Measurements from ENCODE around the gene LZTS2. TPM values are rescaled to one million over a fixed set of nuclear protein-coding genes. Genes with fewer than 3 reads are reported as not detected.

The LZTS2 gene
- total and polyA plus RNA-seq, 10 of the 15 experiments (the other 5 are each of a cell fraction or from before 2014, with no cell fraction given): 0.08 to 13.4 (median 7.2) TPM

DNA sequence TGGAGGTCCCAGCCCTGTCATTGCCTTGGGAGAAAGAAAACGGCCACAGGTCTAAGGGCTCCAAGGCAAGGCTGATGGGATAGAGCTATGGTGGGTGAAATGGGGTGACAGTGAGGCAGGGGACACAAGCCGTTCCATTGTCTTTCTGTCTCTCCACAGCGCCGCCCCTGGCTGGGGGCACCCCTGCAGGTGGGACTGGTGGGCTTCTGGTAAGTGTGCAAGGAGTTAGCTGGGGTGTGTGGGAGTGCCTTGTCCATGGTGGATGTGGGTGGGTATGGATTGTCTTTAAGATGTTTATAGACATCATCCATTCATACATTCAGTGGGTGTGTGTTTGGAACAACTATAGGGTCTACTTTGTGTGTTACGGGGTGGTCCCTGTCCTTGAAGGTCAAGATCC is 38.9 kb downstream of the LZTS2 start:
- TF ChIP-seq, protein P1, sequence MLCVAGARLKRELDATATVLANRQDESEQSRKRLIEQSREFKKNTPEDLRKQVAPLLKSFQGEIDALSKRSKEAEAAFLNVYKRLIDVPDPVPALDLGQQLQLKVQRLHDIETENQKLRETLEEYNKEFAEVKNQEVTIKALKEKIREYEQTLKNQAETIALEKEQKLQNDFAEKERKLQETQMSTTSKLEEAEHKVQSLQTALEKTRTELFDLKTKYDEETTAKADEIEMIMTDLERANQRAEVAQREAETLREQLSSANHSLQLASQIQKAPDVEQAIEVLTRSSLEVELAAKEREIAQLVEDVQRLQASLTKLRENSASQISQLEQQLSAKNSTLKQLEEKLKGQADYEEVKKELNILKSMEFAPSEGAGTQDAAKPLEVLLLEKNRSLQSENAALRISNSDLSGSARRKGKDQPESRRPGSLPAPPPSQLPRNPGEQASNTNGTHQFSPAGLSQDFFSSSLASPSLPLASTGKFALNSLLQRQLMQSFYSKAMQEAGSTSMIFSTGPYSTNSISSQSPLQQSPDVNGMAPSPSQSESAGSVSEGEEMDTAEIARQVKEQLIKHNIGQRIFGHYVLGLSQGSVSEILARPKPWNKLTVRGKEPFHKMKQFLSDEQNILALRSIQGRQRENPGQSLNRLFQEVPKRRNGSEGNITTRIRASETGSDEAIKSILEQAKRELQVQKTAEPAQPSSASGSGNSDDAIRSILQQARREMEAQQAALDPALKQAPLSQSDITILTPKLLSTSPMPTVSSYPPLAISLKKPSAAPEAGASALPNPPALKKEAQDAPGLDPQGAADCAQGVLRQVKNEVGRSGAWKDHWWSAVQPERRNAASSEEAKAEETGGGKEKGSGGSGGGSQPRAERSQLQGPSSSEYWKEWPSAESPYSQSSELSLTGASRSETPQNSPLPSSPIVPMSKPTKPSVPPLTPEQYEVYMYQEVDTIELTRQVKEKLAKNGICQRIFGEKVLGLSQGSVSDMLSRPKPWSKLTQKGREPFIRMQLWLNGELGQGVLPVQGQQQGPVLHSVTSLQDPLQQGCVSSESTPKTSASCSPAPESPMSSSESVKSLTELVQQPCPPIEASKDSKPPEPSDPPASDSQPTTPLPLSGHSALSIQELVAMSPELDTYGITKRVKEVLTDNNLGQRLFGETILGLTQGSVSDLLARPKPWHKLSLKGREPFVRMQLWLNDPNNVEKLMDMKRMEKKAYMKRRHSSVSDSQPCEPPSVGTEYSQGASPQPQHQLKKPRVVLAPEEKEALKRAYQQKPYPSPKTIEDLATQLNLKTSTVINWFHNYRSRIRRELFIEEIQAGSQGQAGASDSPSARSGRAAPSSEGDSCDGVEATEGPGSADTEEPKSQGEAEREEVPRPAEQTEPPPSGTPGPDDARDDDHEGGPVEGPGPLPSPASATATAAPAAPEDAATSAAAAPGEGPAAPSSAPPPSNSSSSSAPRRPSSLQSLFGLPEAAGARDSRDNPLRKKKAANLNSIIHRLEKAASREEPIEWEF (IDR thresholded peaks at IDR 0.05; ENCODE audit: insufficient replicate concordance, low read depth, low read length): no peak
- TF ChIP-seq, protein P2, sequence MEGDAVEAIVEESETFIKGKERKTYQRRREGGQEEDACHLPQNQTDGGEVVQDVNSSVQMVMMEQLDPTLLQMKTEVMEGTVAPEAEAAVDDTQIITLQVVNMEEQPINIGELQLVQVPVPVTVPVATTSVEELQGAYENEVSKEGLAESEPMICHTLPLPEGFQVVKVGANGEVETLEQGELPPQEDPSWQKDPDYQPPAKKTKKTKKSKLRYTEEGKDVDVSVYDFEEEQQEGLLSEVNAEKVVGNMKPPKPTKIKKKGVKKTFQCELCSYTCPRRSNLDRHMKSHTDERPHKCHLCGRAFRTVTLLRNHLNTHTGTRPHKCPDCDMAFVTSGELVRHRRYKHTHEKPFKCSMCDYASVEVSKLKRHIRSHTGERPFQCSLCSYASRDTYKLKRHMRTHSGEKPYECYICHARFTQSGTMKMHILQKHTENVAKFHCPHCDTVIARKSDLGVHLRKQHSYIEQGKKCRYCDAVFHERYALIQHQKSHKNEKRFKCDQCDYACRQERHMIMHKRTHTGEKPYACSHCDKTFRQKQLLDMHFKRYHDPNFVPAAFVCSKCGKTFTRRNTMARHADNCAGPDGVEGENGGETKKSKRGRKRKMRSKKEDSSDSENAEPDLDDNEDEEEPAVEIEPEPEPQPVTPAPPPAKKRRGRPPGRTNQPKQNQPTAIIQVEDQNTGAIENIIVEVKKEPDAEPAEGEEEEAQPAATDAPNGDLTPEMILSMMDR (IDR thresholded peaks at IDR 0.05 in 2 of 3, conservative IDR thresholded peaks at IDR 0.05 in 1 of 3; ENCODE audit: control insufficient read depth in 2 of 3, extremely low read depth in 1 of 3, insufficient read depth in 1 of 3, low read depth in 3 of 3, low read length in 3 of 3): no peak
- Histone ChIP-seq H3K9ac (ENCODE audit: control insufficient read depth, insufficient read depth, low read length) (no peak overlapping the region), H3K9me3 (replicated peaks; ENCODE audit: control insufficient read depth, insufficient read depth, low read length) (no peaks in the 10 kb centered on the region), H2AFZ (ENCODE audit: control insufficient read depth, low read depth, low read length) (no peak overlapping the region), H3K36me3 (ENCODE audit: control insufficient read depth in 2 of 2, insufficient read depth in 2 of 2, low read length in 1 of 2) (no peaks in the 10 kb centered on the region), H3K27ac (ENCODE audit: control insufficient read depth, insufficient read depth) (no peak overlapping the region), H3K79me2 (ENCODE audit: control insufficient read depth, insufficient read depth, low read length) (no peaks in the 10 kb centered on the region), H3K27me3 (replicated peaks in 1 of 2; ENCODE audit: control insufficient read depth in 2 of 2, insufficient read depth in 2 of 2, low read length in 1 of 2) (no peaks in the 10 kb centered on the region), H3K4me1 (ENCODE audit: control insufficient read depth, insufficient read depth, low read length) (peaks cover 5% of the 10 kb centered on the region; the same call in 1 of the 2 replicates), H3K4me2 (ENCODE audit: control insufficient read depth, insufficient read depth) (no peak overlapping the region), H4K20me1 (ENCODE audit: control insufficient read depth, insufficient read depth) (no peaks in the 10 kb centered on the region), H3K4me3 (no peak overlapping the region)
- 38% methylated on average over 5 of the region's 5 CpGs for WGBS (ENCODE audit: insufficient coverage, insufficient replicate concordance, low lambda C conversion rate, missing lambda C conversion rate)
- ChIA-PET POLR2A (no interaction called here), SMC1A (ENCODE audit: uncharacterized antibody, unreplicated experiment) (interaction anchor here (1.2 to 1.3 kb wide), 2 partner anchors 12 to 19 kb away, joined by 3 to 5 read pairs; no protein-coding TSS in a partner anchor), RAD21 (ENCODE audit: unreplicated experiment) (interaction anchor here (0.6 kb wide), 1 partner anchor 764 kb away, joined by 3 read pairs; no protein-coding TSS in a partner anchor), CTCF (interaction anchor here (3.6 to 24.4 kb wide), 3 partner anchors 22 to 104 kb away, joined by 18 to 885 read pairs (median 90); partner anchors contain the start of gene KAZALD1)
- no TSS peak for BruUV-seq (replicated peaks)
- FAIRE-seq (no peak), DNase-seq (ENCODE audit: low read depth, low spot score) (no peak), ATAC-seq (no peak)
- in situ Hi-C loops (cut with MboI) (loop anchor here (5.0 kb wide), 1 partner anchor 104 kb away; no protein-coding TSS in a partner anchor), intact Hi-C loops (cut with micrococcal nuclease; ENCODE audit: unreplicated experiment) (no loop called here)
